Measurements from ENCODE around the gene RFWD3.

DNA sequence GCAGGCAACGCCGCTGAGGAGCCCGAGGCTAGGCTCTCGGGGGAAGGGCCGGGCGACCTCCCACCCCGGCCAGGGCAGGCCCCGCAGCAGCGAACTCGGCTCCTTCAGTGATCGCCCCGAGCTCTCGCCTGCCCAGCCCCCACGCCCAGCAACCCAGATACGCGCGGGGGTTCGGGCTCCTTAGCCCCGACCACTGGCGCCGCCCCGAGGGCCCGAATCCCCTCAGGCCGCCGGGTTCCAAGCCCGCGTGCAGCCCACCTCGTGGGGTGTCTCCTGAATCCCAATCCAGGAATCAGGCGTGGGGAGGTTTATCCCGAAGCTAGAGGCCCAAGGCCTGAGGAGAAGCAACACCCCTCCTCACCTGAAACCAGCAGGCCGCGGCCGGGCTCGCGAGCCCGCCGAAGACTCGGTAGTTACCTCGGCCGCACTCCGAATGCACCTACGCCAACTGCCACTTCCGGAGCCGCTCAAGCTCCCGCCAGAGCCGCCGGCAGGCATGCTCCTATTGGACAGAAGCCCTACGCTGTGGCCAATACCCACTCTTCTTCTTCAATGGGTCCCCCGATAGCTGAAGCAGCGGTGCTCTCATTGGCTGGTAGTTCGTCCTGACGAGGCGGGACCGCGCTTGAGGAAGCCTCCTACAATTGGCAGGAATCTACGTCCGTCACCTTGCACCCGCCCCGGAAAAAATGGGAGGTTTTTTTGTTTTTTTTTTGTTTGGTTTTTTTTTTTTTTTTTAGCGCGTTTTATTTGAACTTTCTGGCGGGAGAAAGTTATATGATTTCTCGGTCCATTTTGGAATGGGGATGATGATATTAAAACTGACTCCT is at the start of gene RFWD3:
- peak; percentile 93 for TF ChIP-seq POLR2AphosphoS5 (IDR thresholded peaks at IDR 0.05; ENCODE audit: low read depth, low read length)
- TF ChIP-seq TAF1 (IDR thresholded peaks at IDR 0.05; ENCODE audit: borderline replicate concordance, low read depth, low read length): peak; percentile 95
